PC-9 (cell line): ENCODE measurements around the gene CRAMP1. TPM values are rescaled to one million over a fixed set of nuclear protein-coding genes. Genes with fewer than 3 reads are reported as not detected.

ENCODE experiments used
- BruUV-seq: library from RNA; stranded (reverse); fragments of 400-500 nt; replicated peaks from 2 replicates; lab custom pipeline; 2021; lab: Mats Ljungman, UMichigan
- CTCF ChIA-PET: fragments of 300-600 bp; sonication (Branson Sonifier 250); formaldehyde crosslinking; loops from one replicate; lab custom pipeline; 2022; ENCODE audit warnings: antibody characterized with exemption; lab: Charles Lee
- POLR2A ChIA-PET: fragments of 300-600 bp; sonication (Branson Sonifier 250); formaldehyde crosslinking; loops from one replicate; lab custom pipeline; 2022; ENCODE audit warnings: antibody characterized with exemption; ENCODE audit not compliant: unreplicated experiment; lab: Charles Lee
- DNase-seq, 2 experiments: peaks; one replicate each; pipeline versions ENCODE4 v3.0.0 to v3.0.0-alpha.2; 2015 to 2022; ENCODE audit warnings: mixed read lengths in 1 of 2
- H2AFZ ChIP-seq: fragments of 200-600 bp; sonication (generic); 2 replicates; pipeline ENCODE4 v1.8.1; 2017; ENCODE audit warnings: antibody characterized with exemption
- H3F3A ChIP-seq: fragments of 200-600 bp; sonication (generic); 2 replicates; pipeline ENCODE4 v1.8.1; 2017; ENCODE audit warnings: antibody characterized with exemption, mild to moderate bottlenecking, low read depth; ENCODE audit not compliant: insufficient read depth
- H3K27ac ChIP-seq: fragments of 200-600 bp; sonication (generic); 2 replicates; pipeline ENCODE4 v1.6.1; 2016; ENCODE audit warnings: mixed run types
- H3K27me3 ChIP-seq: fragments of 200-600 bp; sonication (generic); 2 replicates; pipeline ENCODE4 v1.6.1; 2016; ENCODE audit warnings: low read depth, mixed run types; ENCODE audit not compliant: insufficient read depth
- H3K36me3 ChIP-seq: fragments of 200-600 bp; sonication (generic); 2 replicates; pipeline ENCODE4 v1.6.1; 2016; ENCODE audit warnings: low read depth, mixed run types
- H3K4me1 ChIP-seq: fragments of 200-600 bp; sonication (generic); replicated peaks from 2 replicates; pipeline ENCODE4 v1.6.1; 2016; ENCODE audit warnings: mixed run types; ENCODE audit not compliant: insufficient read depth
- H3K4me2 ChIP-seq: fragments of 200-600 bp; sonication (generic); 2 replicates; pipeline ENCODE4 v1.6.1; 2017; ENCODE audit warnings: mixed run types
- H3K4me3 ChIP-seq: fragments of 200-600 bp; sonication (generic); 2 replicates; pipeline ENCODE4 v1.6.1; 2016; ENCODE audit warnings: mixed run types
- H3K79me2 ChIP-seq: fragments of 200-600 bp; sonication (generic); 2 replicates; pipeline ENCODE4 v1.6.1; 2017; ENCODE audit warnings: low read depth, mixed run types
- H3K9me2 ChIP-seq: fragments of 200-600 bp; sonication (generic); 2 replicates; pipeline ENCODE4 v1.8.1; 2017; ENCODE audit warnings: mild to moderate bottlenecking; ENCODE audit not compliant: insufficient read depth
- H3K9me3 ChIP-seq: fragments of 200-600 bp; sonication (generic); 2 replicates; pipeline ENCODE4 v1.8.1; 2016; ENCODE audit warnings: low read depth; ENCODE audit not compliant: insufficient read depth
- H4K20me1 ChIP-seq: fragments of 200-600 bp; sonication (generic); 2 replicates; pipeline ENCODE4 v1.8.1; 2017; ENCODE audit not compliant: insufficient read depth
- EZH2 ChIP-seq: fragments of 200-600 bp; sonication (generic); IDR thresholded peaks from 2 replicates; pipeline ENCODE4 v1.8.0; 2017; ENCODE audit warnings: antibody characterized with exemption, low read depth
- intact Hi-C: fragments of 100-400 bp; cut with micrococcal nuclease; formaldehyde crosslinking; loops from one replicate; pipeline ENCODE4 v1.10.0; 2022; ENCODE audit not compliant: unreplicated experiment
- total RNA-seq: library from RNA; stranded (reverse); gene quantifications from 2 replicates; pipeline ENCODE4 v1.2.3, GENCODE V29; 2021
- TF ChIP-seq, protein P1 (sequence below): fragments of 200-600 bp; sonication (generic); conservative IDR thresholded peaks from 2 replicates; pipeline ENCODE4 v1.6.1; 2017; ENCODE audit warnings: mixed run types, antibody characterized with exemption, mild to moderate bottlenecking, moderate library complexity

CRAMP1 gene
- total RNA-seq, 1 experiment from 2014 or later = 22.7 TPM

GRCh38 chr16:1662543-1662942 is 50.4 kb downstream of the CRAMP1 start:
- Histone ChIP-seq H2AFZ (no peak overlapping the region), H3K4me1 (no peaks in the 10 kb centered on the region), H3K27ac (no peak overlapping the region), H3K4me2 (no peak overlapping the region), H3K27me3 (no peaks in the 10 kb centered on the region), H3K36me3 (peaks cover 22% of the 10 kb centered on the region; the same call in 1 of the 2 replicates), H3K79me2 (no peaks in the 10 kb centered on the region), H3K9me3 (no peaks in the 10 kb centered on the region), H3K9me2 (no peaks in the 10 kb centered on the region), H3F3A (no peaks in the 10 kb centered on the region), H4K20me1 (no peaks in the 10 kb centered on the region), H3K4me3 (no peak overlapping the region)
- no TSS peak for BruUV-seq
- DNase-seq = no peak
- intact Hi-C loops = no loop called here
- TF ChIP-seq EZH2 = no peak
- TF ChIP-seq, protein P1, sequence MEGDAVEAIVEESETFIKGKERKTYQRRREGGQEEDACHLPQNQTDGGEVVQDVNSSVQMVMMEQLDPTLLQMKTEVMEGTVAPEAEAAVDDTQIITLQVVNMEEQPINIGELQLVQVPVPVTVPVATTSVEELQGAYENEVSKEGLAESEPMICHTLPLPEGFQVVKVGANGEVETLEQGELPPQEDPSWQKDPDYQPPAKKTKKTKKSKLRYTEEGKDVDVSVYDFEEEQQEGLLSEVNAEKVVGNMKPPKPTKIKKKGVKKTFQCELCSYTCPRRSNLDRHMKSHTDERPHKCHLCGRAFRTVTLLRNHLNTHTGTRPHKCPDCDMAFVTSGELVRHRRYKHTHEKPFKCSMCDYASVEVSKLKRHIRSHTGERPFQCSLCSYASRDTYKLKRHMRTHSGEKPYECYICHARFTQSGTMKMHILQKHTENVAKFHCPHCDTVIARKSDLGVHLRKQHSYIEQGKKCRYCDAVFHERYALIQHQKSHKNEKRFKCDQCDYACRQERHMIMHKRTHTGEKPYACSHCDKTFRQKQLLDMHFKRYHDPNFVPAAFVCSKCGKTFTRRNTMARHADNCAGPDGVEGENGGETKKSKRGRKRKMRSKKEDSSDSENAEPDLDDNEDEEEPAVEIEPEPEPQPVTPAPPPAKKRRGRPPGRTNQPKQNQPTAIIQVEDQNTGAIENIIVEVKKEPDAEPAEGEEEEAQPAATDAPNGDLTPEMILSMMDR = no peak
- CTCF ChIA-PET = no interaction called here
- POLR2A ChIA-PET = no interaction called here

DNA sequence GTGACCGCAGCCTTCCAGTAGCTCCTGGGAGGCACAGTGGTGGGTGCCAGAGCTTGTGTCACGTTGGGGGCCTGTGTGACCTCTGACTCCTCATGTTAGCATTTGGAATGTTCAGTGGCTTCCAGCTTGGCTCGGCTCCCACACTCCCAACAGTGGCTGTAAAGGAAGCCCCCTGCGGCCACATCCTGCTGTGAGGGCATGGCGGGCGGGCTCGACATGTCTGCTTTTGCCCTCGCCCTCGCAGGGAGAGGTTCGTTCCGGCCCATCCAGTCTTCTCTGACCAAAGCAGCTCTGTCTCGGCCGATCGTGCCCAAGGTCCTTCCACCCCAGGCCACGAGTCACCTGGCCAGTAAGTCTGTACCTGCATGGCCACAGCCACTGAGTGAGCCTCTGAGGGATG is 53.7 kb downstream of the CRAMP1 start:
- no peak for TF ChIP-seq EZH2
- TF ChIP-seq, protein P1 = no peak
- no peak overlapping the region for H3K4me2 ChIP-seq
- DNase-seq = no peak
- no peaks in the 10 kb centered on the region for H3F3A ChIP-seq
- no peak overlapping the region for H3K27ac ChIP-seq
- no peaks in the 10 kb centered on the region for H3K79me2 ChIP-seq
- ChIA-PET POLR2A (no interaction called here), CTCF (interaction anchor here (0.6 kb wide), 1 partner anchor 70 kb away, joined by 3 read pairs; no protein-coding TSS in a partner anchor)
- intact Hi-C loops = no loop called here
- H3K27me3 ChIP-seq = no peaks in the 10 kb centered on the region
- no peaks in the 10 kb centered on the region for H4K20me1 ChIP-seq
- BruUV-seq = no TSS peak
- H2AFZ ChIP-seq = no peak overlapping the region
- H3K4me1 ChIP-seq = no peaks in the 10 kb centered on the region
- no peak overlapping the region for H3K4me3 ChIP-seq
- no peaks in the 10 kb centered on the region for H3K9me3 ChIP-seq
- no peaks in the 10 kb centered on the region for H3K9me2 ChIP-seq
- H3K36me3 ChIP-seq = peaks cover 22% of the 10 kb centered on the region; the same call in 1 of the 2 replicates

DNA sequence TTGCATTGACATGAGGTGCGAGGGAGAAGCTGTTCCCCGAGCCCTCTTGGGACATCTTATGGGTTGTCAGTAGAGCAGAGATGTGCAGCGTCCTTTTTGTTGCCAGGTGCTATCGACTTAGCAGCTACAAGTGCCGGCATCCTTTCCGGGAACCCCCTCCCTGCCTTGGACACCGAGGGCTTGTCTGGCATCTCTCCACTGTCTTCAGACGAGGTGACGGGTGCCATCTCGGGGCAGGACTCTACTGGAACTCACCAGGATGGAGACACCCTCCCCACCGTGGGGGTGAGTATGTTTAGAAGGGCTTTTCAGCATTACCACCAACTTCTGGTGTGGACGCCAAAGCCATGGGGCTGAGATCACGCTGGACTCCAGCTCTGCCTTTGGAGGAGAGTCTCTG is 54.2 kb downstream of the CRAMP1 start:
- Histone ChIP-seq H3K4me3 (no peak overlapping the region), H3K27ac (no peak overlapping the region), H3K4me1 (no peaks in the 10 kb centered on the region), H2AFZ (no peak overlapping the region), H3K9me2 (no peaks in the 10 kb centered on the region), H3K9me3 (no peaks in the 10 kb centered on the region), H3F3A (no peaks in the 10 kb centered on the region), H3K36me3 (peaks cover 22% of the 10 kb centered on the region; the same call in 1 of the 2 replicates), H3K79me2 (no peaks in the 10 kb centered on the region), H3K4me2 (no peak overlapping the region), H4K20me1 (no peaks in the 10 kb centered on the region), H3K27me3 (no peaks in the 10 kb centered on the region)
- intact Hi-C loops = no loop called here
- no TSS peak for BruUV-seq
- POLR2A ChIA-PET = no interaction called here
- TF ChIP-seq, protein P1 = no peak
- TF ChIP-seq EZH2 = no peak
- no peak for DNase-seq
- CTCF ChIA-PET = no interaction called here
